A673 (cell line): Measurements from ENCODE around the gene UBA7. TPM values are rescaled to one million over a fixed set of nuclear protein-coding genes. Genes with fewer than 3 reads are reported as not detected.

Experiments
- BruUV-seq: library from RNA; stranded (reverse); fragments of 400-500 nt; replicated peaks from 2 replicates; lab custom pipeline; 2021; lab: Mats Ljungman, UMichigan
- CTCF ChIA-PET: fragments of 300-600 bp; sonication (Branson Sonifier 250); formaldehyde crosslinking; loops from one replicate; lab custom pipeline; 2022; ENCODE audit warnings: antibody characterized with exemption; lab: Charles Lee
- POLR2A ChIA-PET: fragments of 300-600 bp; sonication (Branson Sonifier 250); formaldehyde crosslinking; loops from one replicate; lab custom pipeline; 2022; ENCODE audit warnings: antibody characterized with exemption; ENCODE audit not compliant: low non-redundant PET; lab: Charles Lee
- DNase-seq: peaks from one replicate; pipeline ENCODE4 v3.0.0-alpha.2; 2015; ENCODE audit warnings: low spot score
- H3K27ac ChIP-seq: fragments of 200-600 bp; sonication (generic); 2 replicates; pipeline ENCODE4 v1.5.1; 2016; ENCODE audit warnings: mixed run types, low read depth, mild to moderate bottlenecking, mixed read lengths, antibody characterized with exemption, low read length; ENCODE audit not compliant: poor library complexity, severe bottlenecking
- H3K27me3 ChIP-seq: fragments of 200-600 bp; sonication (generic); replicated peaks from 2 replicates; pipeline ENCODE4 v1.6.1; 2017; ENCODE audit warnings: mixed run types, low read depth, mild to moderate bottlenecking, mixed read lengths, antibody characterized with exemption, low read length; ENCODE audit not compliant: insufficient read depth, poor library complexity
- H3K36me3 ChIP-seq: fragments of 200-600 bp; sonication (generic); 2 replicates; pipeline ENCODE4 v1.6.1; 2016; ENCODE audit warnings: mixed run types, mild to moderate bottlenecking, mixed read lengths, antibody characterized with exemption, low read length; ENCODE audit not compliant: insufficient read depth, poor library complexity, severe bottlenecking
- H3K4me1 ChIP-seq: fragments of 200-600 bp; sonication (generic); 2 replicates; pipeline ENCODE4 v1.6.1; 2017; ENCODE audit warnings: mixed run types, mild to moderate bottlenecking, mixed read lengths, antibody characterized with exemption, low read length; ENCODE audit not compliant: insufficient read depth, poor library complexity, severe bottlenecking
- H3K4me3 ChIP-seq: fragments of 200-600 bp; sonication (generic); 2 replicates; pipeline ENCODE4 v1.5.1; 2016; ENCODE audit warnings: low read depth, mixed run types, mild to moderate bottlenecking, mixed read lengths, low read length; ENCODE audit not compliant: poor library complexity, severe bottlenecking
- H3K9me3 ChIP-seq: fragments of 200-600 bp; sonication (generic); 2 replicates; pipeline ENCODE4 v1.6.1; 2016; ENCODE audit warnings: mixed run types, low read depth, mild to moderate bottlenecking, mixed read lengths, antibody characterized with exemption, low read length; ENCODE audit not compliant: poor library complexity, severe bottlenecking
- EZH2 ChIP-seq: fragments of 200-600 bp; sonication (generic); IDR thresholded peaks from 2 replicates; pipeline ENCODE4 v1.6.1; 2017; ENCODE audit warnings: borderline replicate concordance, low read depth, mild to moderate bottlenecking, mixed read lengths, antibody characterized with exemption, low read length; ENCODE audit not compliant: poor library complexity, severe bottlenecking
- intact Hi-C: fragments of 100-400 bp; cut with micrococcal nuclease; formaldehyde crosslinking; loops from one replicate; pipeline ENCODE4 v1.10.0; 2022; ENCODE audit not compliant: unreplicated experiment
- total RNA-seq: library from RNA; stranded (reverse); gene quantifications from 2 replicates; pipeline ENCODE4 v1.2.3, GENCODE V29; 2021
- TF ChIP-seq, protein P1 (sequence below): fragments of 300-800, 200-600 bp; sonication (generic); conservative IDR thresholded peaks from 2 replicates; pipeline ENCODE4 v1.5.1; 2017; ENCODE audit warnings: low read depth, mild to moderate bottlenecking, antibody characterized with exemption, low read length, moderate library complexity, mixed read lengths

The UBA7 gene
- total RNA-seq, 1 experiment from 2014 or later: 2.2 TPM

DNA sequence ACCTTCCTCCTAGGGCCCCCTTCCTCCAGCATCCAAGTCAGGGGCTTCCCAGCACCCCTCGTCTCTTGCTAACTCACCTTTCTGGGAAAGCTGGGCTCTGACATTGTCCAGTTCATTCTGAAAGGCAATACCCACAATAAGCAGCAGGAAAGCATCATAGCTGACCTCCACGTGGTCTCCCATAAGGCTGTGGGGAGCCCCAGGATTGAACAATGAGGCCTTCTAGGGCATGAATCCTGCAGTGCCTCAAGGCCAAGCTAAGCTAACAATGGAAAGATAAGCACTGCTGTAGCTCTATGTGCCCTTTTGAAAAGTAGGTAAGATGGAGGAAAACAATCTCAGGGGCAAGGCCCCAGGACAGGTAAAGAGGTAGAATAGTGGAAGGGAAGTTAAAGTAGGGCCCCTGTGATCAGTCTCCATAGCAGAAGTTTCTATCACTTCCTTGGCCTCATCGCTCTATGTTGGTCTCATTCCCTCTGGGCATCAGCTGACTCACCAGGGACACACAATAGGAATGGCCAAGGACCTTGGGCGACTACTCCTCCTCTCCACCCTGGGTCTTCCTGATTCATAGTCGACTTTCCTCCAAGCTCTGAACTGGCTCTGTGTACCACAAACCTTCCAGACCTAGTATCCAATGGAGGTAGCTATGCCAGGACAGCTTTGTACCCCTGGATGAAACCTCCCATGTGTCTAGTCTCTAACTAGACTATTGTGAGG lies 30.9 kb upstream of the UBA7 start:
- DNase-seq: no peak
- H3K27ac ChIP-seq: no peak overlapping the region
- no peaks in the 10 kb centered on the region for H3K36me3 ChIP-seq
- no peaks in the 10 kb centered on the region for H3K27me3 ChIP-seq
- ChIA-PET POLR2A (no interaction called here), CTCF (no interaction called here)
- BruUV-seq: no TSS peak
- no peaks in the 10 kb centered on the region for H3K4me1 ChIP-seq
- intact Hi-C loops: loop anchor here (10.0 kb wide), 2 partner anchors 60 to 120 kb away; partner anchors contain the start of genes GMPPB and MST1R
- TF ChIP-seq, protein P1, sequence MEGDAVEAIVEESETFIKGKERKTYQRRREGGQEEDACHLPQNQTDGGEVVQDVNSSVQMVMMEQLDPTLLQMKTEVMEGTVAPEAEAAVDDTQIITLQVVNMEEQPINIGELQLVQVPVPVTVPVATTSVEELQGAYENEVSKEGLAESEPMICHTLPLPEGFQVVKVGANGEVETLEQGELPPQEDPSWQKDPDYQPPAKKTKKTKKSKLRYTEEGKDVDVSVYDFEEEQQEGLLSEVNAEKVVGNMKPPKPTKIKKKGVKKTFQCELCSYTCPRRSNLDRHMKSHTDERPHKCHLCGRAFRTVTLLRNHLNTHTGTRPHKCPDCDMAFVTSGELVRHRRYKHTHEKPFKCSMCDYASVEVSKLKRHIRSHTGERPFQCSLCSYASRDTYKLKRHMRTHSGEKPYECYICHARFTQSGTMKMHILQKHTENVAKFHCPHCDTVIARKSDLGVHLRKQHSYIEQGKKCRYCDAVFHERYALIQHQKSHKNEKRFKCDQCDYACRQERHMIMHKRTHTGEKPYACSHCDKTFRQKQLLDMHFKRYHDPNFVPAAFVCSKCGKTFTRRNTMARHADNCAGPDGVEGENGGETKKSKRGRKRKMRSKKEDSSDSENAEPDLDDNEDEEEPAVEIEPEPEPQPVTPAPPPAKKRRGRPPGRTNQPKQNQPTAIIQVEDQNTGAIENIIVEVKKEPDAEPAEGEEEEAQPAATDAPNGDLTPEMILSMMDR: no peak
- TF ChIP-seq EZH2: no peak
- no peak overlapping the region for H3K4me3 ChIP-seq
- no peaks in the 10 kb centered on the region for H3K9me3 ChIP-seq

DNA sequence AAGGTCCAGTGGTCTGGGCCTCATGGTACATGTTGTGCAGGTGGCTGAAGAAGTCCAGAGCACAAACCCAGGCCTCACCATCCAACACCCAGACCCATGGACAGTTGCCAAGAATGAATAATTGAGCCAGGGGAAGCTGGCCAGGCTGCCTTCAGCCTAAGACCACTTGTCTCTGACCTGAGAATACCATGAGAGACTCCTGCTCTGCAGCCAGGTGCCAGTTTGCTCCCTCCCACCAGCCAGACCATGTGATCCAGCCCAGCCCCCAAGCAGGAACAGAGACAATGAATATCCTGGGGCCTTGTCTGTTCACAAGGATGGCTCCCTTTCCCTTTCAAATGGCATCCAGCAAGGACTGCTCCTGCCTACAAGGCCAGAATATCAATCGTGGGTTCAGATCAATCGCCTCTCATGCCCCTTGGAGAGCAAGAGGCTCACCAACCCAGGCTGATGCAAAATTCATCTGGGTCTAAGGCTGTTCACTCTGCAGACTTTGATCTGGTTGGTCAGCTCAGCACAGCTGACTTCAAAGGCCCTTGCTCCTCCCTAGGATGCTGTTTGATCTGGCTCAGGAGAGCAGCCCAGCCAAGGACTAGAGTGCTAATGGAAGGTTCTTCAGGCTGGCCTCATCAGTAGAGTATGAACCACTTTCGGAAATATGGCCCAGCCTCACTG lies 29.2 kb upstream of the UBA7 start:
- POLR2A ChIA-PET: no interaction called here

DNA sequence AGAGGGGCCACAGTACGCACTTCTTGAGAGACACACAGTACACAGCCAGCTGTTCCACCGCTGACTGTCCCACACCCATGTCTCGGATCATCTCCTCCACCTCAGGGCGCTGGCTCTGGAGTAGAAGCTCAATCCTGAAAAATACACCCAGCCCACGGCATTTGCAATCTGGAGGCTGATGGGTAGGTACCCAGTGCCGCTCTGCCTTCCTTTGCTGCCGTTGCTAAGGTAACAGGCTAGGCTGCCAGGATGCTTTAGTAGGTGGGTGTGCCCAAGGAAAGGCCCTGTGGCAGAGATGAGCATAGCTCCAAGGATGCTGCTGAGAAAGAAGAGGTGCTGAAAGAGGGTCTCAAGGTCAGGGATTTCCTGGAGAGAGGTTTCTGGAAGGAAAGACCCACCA lies 28.1 kb upstream of the UBA7 start:
- no peak for TF ChIP-seq EZH2
- POLR2A ChIA-PET: no interaction called here
- Histone ChIP-seq H3K4me1 (no peaks in the 10 kb centered on the region), H3K27ac (no peak overlapping the region), H3K4me3 (no peak overlapping the region), H3K27me3 (no peaks in the 10 kb centered on the region), H3K36me3 (no peaks in the 10 kb centered on the region), H3K9me3 (no peaks in the 10 kb centered on the region)
- intact Hi-C loops: loop anchor here (10.0 kb wide), 2 partner anchors 63 to 117 kb away; partner anchors contain the start of genes GMPPB and MST1R
- CTCF ChIA-PET: interaction anchor here (0.5 kb wide), 1 partner anchor 88 kb away, joined by 3 read pairs; no protein-coding TSS in a partner anchor
- BruUV-seq: no TSS peak
- DNase-seq: no peak

More for the DNA sequence above, 29.2 kb upstream of the UBA7 start:
- intact Hi-C loops: loop anchor here (10.0 kb wide), 2 partner anchors 62 to 118 kb away; partner anchors contain the start of genes GMPPB and MST1R
- H3K27ac ChIP-seq: no peak overlapping the region
- CTCF ChIA-PET: no interaction called here
- no peaks in the 10 kb centered on the region for H3K36me3 ChIP-seq
- no peaks in the 10 kb centered on the region for H3K9me3 ChIP-seq
- H3K27me3 ChIP-seq: no peaks in the 10 kb centered on the region
- H3K4me3 ChIP-seq: no peak overlapping the region
- no peak for DNase-seq
- TF ChIP-seq, protein P1: no peak
- TF ChIP-seq EZH2: no peak
- BruUV-seq: no TSS peak
- H3K4me1 ChIP-seq: no peaks in the 10 kb centered on the region
